GM18507 (cell line): ENCODE data around the gene ALKBH1.
"Not testable (repeated sequence)": the region's sequence is repeated elsewhere in the genome, so short reads cannot be mapped to it uniquely, and the experiment has no call there.

Source experiments
- DNase-seq: peaks from one replicate; pipeline ENCODE4 v3.0.0; 2011; ENCODE audit warnings: low read depth; ENCODE audit not compliant: insufficient read length; ENCODE audit errors: extremely low spot score
- FAIRE-seq: peaks from 2 replicates; lab custom pipeline; 2011; peaks lifted over from hg19 to GRCh38; lab: Jason Lieb, UNC

ALKBH1 gene

GRCh38 chr14:77681196-77682157 is 26.3 kb downstream of the ALKBH1 start:
- FAIRE-seq (no peak), DNase-seq (no peak)

DNA sequence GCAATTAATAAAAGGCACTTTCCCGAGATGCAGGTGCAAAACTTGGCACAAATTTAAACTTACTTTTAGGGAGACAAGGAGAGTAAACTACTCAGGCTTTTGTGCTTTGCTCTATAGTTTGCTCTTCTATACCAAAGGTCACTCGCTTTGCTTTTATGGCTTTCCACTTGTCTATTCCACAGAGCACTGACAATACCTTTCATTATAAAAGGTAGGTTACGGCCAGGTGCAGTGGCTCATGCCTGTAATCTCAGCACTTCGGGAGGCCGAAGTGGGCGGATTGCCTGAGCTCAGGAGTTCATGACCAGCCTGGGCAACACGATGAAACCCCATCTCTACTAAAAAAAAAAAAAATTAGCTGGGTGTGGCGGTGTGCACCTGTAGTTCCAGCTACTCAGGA is 32.9 kb downstream of the ALKBH1 start:
- no peak for FAIRE-seq
- DNase-seq, result no peak

DNA sequence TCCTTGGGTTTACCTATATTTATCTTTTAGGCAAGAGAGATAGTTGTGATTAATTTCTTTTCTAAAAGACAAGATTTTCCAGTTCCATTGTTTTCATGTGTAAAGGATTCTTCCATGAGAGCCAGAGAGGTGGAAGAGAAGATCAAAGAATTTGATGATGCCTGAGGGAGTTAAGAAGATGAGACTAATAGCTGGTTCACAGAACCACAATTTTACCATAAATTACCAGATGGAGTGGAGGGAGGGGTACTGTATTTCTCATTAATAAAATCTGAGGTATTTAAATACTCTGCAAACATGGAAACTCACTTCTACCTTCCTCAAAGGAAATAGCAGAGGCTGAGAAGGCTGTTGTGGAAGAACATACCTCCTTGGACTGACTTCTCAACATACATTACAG is 34.6 kb downstream of the ALKBH1 start:
- no peak for DNase-seq
- FAIRE-seq, result no peak

DNA sequence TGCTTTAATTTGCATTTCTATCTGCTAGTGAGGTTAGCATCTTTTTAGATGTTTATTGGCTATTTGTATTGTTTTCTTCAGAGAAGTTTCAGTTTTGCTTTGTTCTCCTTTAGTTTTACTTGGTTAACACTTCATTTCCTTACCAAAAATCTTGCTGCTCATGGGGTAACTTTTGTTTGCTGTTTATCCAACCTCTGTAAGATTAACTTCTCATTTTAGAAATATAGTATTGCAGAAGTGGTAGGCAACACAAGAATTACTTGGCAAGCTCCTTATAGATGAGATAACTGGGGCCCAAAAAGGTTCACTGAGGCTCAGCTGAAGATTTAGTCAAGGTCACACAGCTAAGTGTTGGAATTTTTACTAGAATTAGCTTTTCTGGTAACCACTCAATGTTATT is 40.5 kb downstream of the ALKBH1 start:
- FAIRE-seq (no peak), DNase-seq (no peak)

- FAIRE-seq (no peak), DNase-seq (no peak)
Measured at GRCh38 chr14:77663293-77663692, 44.5 kb downstream of the ALKBH1 start.

DNA sequence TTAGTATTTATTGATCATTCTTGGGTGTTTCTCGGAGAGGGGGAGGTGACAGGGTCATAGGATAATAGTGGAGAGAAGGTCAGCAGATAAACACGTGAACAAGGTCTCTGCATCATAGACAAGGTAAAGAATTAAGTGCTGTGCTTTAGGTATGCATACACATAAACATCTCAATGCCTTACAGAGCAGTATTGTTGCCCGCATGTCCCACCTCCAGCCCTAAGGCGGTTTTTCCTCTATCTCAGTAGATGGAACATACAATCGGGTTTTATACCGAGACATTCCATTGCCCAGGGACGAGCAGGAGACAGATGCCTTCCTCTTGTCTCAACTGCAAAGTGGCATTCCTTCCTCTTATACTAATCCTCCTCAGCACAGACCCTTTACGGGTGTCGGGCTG is 46.3 kb downstream of the ALKBH1 start:
- not testable (repeated sequence) for DNase-seq, FAIRE-seq

GRCh38 chr14:77660754-77661153 is 47.1 kb downstream of the ALKBH1 start:
- no peak for FAIRE-seq
- no peak for DNase-seq

DNA sequence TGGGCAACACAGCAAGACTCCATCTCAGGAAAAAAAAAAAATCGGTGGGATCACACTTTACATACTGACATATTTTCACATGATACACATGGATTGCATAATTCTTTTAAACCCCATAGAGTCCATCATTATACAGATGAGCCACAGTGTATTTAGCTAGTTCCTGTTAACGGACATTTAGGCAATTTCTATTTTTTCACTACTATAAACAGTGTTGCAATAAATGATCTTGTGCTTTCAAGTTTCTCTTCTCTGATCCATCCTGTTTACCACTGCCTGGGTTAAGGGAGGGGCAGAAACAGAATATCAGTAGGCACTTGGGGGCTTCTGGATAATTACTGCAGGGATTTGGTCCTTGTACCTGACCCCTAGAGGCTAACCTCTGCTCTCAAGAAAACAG is 48.0 kb downstream of the ALKBH1 start:
- FAIRE-seq, result no peak

DNA sequence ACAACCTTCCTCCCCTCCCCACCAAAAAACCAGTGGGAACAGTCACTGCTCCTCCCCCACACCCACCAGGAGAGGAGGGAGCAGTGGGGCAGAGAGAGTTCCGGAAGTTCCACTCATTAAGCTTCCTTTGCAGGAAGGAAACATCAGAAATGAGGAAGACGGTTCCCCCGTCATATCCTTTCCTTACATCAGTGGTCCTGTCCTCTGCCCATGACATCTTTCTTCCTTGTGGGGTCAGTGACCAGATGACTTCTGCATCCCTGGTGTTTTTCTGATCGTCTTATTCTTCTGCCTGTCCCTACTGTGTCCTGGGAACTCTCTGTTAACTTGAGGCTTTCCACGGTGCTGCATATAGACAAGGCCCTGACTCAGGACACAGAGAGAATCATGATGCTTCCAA is 50.5 kb downstream of the ALKBH1 start:
- no peak for FAIRE-seq
- no peak for DNase-seq

More for the DNA sequence above, 48.0 kb downstream of the ALKBH1 start:
- DNase-seq, result no peak

DNA sequence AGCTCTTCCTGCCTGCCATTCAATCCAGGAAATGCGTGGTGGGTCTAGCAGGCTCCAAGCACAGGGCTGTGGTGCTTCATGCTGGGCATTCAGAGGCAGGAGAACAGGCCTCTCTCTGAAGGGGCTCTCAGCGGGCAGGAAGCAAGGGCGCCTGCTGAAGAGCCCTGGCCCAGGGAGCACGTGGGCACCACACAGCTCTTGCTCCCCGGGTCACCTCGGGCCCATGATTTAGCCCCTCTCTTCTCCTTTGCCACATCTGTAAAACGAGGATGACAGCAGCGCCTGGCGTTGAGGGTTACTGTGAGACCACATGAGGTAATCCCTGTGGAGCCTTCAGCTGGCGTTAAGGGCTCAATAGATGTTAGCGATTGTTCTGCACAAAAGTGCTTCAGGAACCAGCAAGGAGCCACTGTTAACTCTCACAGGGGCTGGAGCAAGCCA is 53.8 kb downstream of the ALKBH1 start:
- DNase-seq, result no peak
- no peak for FAIRE-seq

- DNase-seq (no peak), FAIRE-seq (no peak)
Measured at GRCh38 chr14:77649326-77649725, 58.5 kb downstream of the ALKBH1 start.

DNA sequence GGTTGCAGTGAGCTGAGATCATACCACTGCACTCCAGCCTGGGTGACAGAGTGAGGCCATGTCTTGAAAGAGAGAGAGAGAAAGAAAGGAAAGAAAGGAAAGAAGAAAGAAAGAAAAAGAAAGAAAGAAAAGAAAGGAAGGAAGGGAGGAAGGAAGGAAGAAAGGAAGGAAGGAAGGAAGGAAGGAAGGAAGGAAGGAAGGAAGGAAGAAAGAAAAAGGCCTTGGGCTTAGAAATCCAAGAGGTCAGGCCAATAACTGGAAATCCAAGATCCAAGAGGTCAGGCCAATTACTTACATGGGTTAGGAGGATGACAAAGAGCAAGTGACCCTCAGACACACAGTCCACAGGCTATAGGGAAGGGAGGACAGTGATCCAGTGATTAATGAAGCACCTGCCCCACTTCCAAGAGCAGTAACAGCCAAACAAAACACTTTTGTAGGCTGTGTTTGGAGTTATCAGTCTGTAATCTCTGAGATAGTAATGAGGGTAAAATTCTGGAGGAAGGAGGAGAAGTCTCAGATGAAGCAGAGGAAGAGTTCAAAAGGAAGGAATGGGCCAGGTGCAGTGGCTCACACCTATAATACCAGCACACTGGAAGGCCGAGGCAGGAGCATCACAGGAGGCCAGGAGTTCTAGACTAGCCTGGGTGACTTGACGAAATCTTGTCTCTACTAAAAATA is 59.2 kb downstream of the ALKBH1 start:
- no peak for DNase-seq
- FAIRE-seq, result no peak

- DNase-seq (no peak), FAIRE-seq (no peak)
Measured at GRCh38 chr14:77647853-77648252, 60.0 kb downstream of the ALKBH1 start.

- DNase-seq (no peak), FAIRE-seq (no peak)
Measured at GRCh38 chr14:77646907-77647306, 60.9 kb downstream of the ALKBH1 start.

- FAIRE-seq (no peak), DNase-seq (no peak)
Measured at GRCh38 chr14:77645520-77646230, 62.1 kb downstream of the ALKBH1 start.

GRCh38 chr14:77642407-77642806 is 65.4 kb downstream of the ALKBH1 start:
- DNase-seq (no peak), FAIRE-seq (no peak)

DNA sequence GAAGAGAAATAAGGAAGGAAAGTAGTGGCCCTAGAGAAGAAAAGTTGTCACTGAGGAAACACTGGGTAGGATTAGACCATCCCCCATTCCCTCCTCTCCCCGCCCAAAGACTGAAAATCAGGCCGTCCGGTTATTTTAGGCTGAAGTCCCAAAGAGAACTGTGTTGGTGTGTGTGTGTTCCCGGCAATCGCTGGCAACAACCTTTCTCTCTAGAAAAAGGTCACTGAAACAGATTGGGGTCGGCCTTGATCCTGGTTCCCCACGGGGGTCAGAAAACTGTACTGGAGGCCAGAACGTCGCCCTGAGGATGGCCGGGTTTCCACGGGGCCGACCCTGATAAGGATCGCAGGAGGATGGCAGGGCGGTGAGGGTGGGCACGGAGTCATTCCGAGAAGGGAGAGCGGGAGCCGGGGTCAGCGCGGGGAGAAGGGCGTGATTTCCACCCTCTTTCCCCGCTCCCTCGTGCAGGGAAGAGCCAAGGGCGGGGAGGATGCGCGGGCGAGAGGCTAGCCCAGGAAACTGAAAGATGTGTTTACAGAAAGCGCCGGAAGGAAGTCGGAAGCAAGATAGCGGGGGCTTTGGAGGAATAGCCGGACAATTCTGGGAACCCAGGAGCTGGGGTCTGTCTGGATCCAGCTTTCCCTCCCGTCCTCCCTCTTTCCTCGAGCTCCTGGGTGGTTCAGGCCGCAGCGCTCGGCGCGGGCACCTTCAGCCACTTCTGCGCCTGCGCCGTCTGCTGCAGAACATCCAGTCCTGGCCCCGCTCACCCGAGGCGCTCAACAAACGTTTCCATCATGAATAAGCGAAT is 66.1 kb downstream of the ALKBH1 start:
- FAIRE-seq (peak; percentile 75), DNase-seq (peak; percentile 44)

- FAIRE-seq (peak; percentile 59), DNase-seq (no peak)
Measured at GRCh38 chr14:77640756-77641533, 66.9 kb downstream of the ALKBH1 start.

- no peak for FAIRE-seq
- DNase-seq, result no peak
Measured at GRCh38 chr14:77638771-77639171, 69.1 kb downstream of the ALKBH1 start.
